Lung (tissue), 12 donors: ENCODE results near the gene TTI1. TPM values are rescaled to one million over a fixed set of nuclear protein-coding genes. Genes with fewer than 3 reads are reported as not detected.

ENCODE experiments used
- ATAC-seq: fragments of 200-7000 bp; cut with Tn5 transposase; one replicate; pipeline ENCODE4 v1.9.1; 2020; ENCODE audit warnings: moderate number of reproducible peaks; ENCODE audit not compliant: insufficient read depth, low FRiP score
- DNase-seq, 3 donors: peaks; one replicate each; pipeline ENCODE4 v3.0.0-alpha.2; 2013 to 2017
- H3K27ac ChIP-seq, 2 donors: one replicate each; pipeline ENCODE4 v1.5.1; 2013; ENCODE audit warnings: mild to moderate bottlenecking in 2 of 2, moderate library complexity in 2 of 2, control low read depth in 1 of 2, inconsistent platforms in 1 of 2, low read depth in 1 of 2, low read length in 1 of 2
- H3K27me3 ChIP-seq, 3 donors: one replicate each; pipeline ENCODE4 v1.5.1; 2013; ENCODE audit warnings: low read length in 2 of 3; ENCODE audit not compliant: control insufficient read depth in 3 of 3, insufficient read depth in 3 of 3
- H3K36me3 ChIP-seq, 4 donors: one replicate each; pipeline ENCODE4 v1.5.1; 2013; ENCODE audit warnings: low read length in 4 of 4, mild to moderate bottlenecking in 1 of 4, moderate library complexity in 1 of 4; ENCODE audit not compliant: control insufficient read depth in 4 of 4, insufficient read depth in 4 of 4
- H3K4me1 ChIP-seq, 5 donors: one replicate each; pipeline ENCODE4 v1.5.1; 2013; ENCODE audit warnings: low read length in 5 of 5, mild to moderate bottlenecking in 2 of 5, moderate library complexity in 1 of 5; ENCODE audit not compliant: control insufficient read depth in 5 of 5, insufficient read depth in 5 of 5
- H3K4me3 ChIP-seq: one replicate; pipeline ENCODE4 v1.5.1; 2013; ENCODE audit warnings: mild to moderate bottlenecking, control low read depth, moderate library complexity
- H3K9ac ChIP-seq, 2 donors: one replicate each; pipeline ENCODE4 v1.5.1; 2013; ENCODE audit warnings: low read length in 2 of 2, control low read depth in 1 of 2; ENCODE audit not compliant: insufficient read depth in 1 of 2
- H3K9me3 ChIP-seq, 4 donors: one replicate each; pipeline ENCODE4 v1.5.1; 2013; ENCODE audit warnings: low read length in 3 of 4, mild to moderate bottlenecking in 1 of 4, moderate library complexity in 1 of 4; ENCODE audit not compliant: control insufficient read depth in 4 of 4, insufficient read depth in 3 of 4
- WGBS, 2 donors: extraction: QIAGEN DNeasy Blood & Tissue Kit; methylation state at CpG; one replicate each; pipeline ENCODE4 v1.1.7; 2013; 5-methylcytosine and 5-hydroxymethylcytosine counted together
- polyA plus RNA-seq, 2 donors: library from polyadenylated mRNA; stranded (reverse); fragments of 200-250 nt; gene quantifications; one replicate each; pipeline ENCODE4 v1.2.1, GENCODE V29; 2013
- total RNA-seq, 2 donors: library from RNA; depleted of rRNA in 1 of 2; stranded (reverse); fragments of >200 nt in 1 of 2; gene quantifications; one replicate each; pipeline ENCODE4 v1.2.1, GENCODE V29; 2014 to 2021
- TF ChIP-seq, protein P1 (sequence below): IDR thresholded peaks from 2 replicates; pipeline ENCODE4 v1.5.1; 2012; ENCODE audit warnings: mild to moderate bottlenecking; ENCODE audit errors: control extremely low read depth, extremely low read depth
- donor health status: control.
- donor health status: control.
- donor health status: Bipolar disorder and iron deficiency.
- donor health status: healthy.
- donor health status: DM: yes; HTN: yes; CAD: no.

The TTI1 gene
- total and polyA plus RNA-seq, 4 donors = 6.7 to 33.8 (median 15.5) TPM

DNA sequence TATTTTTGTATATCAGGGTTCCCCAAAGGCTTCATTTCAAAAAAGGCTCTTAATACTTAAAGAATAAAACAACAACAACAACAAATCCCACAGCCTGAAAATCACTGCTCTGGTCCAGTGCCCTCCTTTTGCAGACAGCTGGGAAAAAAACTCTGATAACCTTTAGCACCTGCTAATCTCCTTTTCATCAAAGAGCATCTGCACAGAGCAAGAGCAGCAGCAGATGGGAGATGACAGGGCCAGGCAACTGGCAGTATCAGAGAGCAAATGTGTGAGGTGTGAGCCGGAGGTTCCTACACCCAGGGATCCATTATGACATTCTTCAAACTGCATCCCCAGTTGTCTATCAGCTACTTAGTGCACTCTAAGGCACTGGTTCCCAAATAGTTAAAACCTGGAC, 25.7 kb downstream of the TTI1 start:
- Histone ChIP-seq H3K4me3 (no peak overlapping the region), H3K4me1 (peaks cover 0 to under 1% (median 0%) of the 10 kb centered on the region in 5 donors), H3K9me3 (no peaks in the 10 kb centered on the region), H3K9ac (no peak overlapping the region), H3K27ac (no peak overlapping the region), H3K27me3 (no peaks in the 10 kb centered on the region), H3K36me3 (peaks cover 14 to 25% (median 18%) of the 10 kb centered on the region in 4 donors)
- TF ChIP-seq, protein P1, sequence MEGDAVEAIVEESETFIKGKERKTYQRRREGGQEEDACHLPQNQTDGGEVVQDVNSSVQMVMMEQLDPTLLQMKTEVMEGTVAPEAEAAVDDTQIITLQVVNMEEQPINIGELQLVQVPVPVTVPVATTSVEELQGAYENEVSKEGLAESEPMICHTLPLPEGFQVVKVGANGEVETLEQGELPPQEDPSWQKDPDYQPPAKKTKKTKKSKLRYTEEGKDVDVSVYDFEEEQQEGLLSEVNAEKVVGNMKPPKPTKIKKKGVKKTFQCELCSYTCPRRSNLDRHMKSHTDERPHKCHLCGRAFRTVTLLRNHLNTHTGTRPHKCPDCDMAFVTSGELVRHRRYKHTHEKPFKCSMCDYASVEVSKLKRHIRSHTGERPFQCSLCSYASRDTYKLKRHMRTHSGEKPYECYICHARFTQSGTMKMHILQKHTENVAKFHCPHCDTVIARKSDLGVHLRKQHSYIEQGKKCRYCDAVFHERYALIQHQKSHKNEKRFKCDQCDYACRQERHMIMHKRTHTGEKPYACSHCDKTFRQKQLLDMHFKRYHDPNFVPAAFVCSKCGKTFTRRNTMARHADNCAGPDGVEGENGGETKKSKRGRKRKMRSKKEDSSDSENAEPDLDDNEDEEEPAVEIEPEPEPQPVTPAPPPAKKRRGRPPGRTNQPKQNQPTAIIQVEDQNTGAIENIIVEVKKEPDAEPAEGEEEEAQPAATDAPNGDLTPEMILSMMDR = no peak
- ATAC-seq (no peak), DNase-seq (no peak)
- WGBS, 2 donors = 98 to 100% methylated on average over 1 of the region's 1 CpG

DNA sequence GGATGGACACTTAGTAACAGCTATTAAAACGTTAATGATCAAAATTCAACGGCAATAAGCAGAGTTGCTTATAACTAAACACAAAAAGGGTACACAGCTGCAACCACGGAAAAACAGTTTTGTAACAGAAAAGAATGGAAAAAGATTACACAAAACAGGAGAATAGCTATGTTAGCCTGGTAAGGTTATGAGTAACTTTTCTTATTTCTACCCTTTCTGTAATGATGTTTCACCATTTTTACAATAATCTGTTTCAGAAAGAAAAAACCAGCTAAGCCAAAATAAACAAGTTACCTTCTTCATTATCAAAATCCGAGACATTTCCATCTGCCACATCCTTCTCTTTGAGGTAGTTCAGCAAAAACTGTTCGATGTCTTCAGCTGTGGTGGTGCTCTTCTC, 27.4 kb downstream of the TTI1 start:
- 92 to 93% methylated on average over 5 of the region's 5 CpGs for WGBS, 2 donors
- no peak for DNase-seq
- Histone ChIP-seq H3K9me3 (no peaks in the 10 kb centered on the region), H3K36me3 (peaks cover 11 to 22% (median 18%) of the 10 kb centered on the region in 4 donors), H3K27ac (no peak overlapping the region), H3K4me1 (peaks cover 0 to 5% (median 4%) of the 10 kb centered on the region in 5 donors), H3K4me3 (no peak overlapping the region), H3K27me3 (no peaks in the 10 kb centered on the region), H3K9ac (no peak overlapping the region)
- ATAC-seq = no peak
- TF ChIP-seq, protein P1 = no peak

DNA sequence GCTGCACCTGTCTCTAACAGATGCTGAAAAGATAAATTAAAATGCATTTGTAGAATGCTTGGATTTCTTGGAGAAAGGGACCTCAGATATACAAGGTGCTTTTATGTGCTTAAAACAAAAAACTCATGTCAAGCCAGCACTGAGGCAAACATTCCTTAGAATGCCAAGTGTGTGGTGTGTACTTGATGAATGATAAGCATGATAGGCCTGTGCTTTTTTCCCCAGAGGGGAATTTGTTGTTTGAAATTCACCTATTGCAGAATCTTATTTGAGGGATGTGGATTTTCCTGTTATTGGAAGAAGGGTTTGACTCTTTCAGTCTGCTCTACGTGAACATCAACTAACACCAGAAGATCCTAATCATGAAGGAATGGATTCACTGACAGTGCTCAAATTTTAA, 28.8 kb downstream of the TTI1 start:
- no peak for ATAC-seq

More for the DNA sequence above, 28.8 kb downstream of the TTI1 start:
- TF ChIP-seq, protein P1 = no peak
- Histone ChIP-seq H3K4me3 (no peak overlapping the region), H3K9ac (no peak overlapping the region), H3K27me3 (no peaks in the 10 kb centered on the region), H3K27ac (no peak overlapping the region), H3K9me3 (no peaks in the 10 kb centered on the region), H3K36me3 (peaks cover 19 to 24% (median 22%) of the 10 kb centered on the region in 4 donors), H3K4me1 (peaks cover 0 to 5% (median 4%) of the 10 kb centered on the region in 5 donors)
- no peak for DNase-seq
- 75 to 84% methylated on average over 1 of the region's 1 CpG for WGBS, 2 donors
